NCI-H446 (cell line): ENCODE measurements around the gene ARHGAP9.

ENCODE experiments used
- DNase-seq, 2 experiments: peaks; one replicate each; lab custom pipeline; 2025; lab: John Stamatoyannopoulos, UW

Gene ARHGAP9

GRCh38 chr12:57491393-57492280 lies 12.0 kb upstream of the ARHGAP9 start:
- DNase-seq, result no peak

- DNase-seq, result no peak
Measured at GRCh38 chr12:57490126-57490525, 10.5 kb upstream of the ARHGAP9 start.

- DNase-seq, result no peak
Measured at GRCh38 chr12:57489157-57489641, 9.5 kb upstream of the ARHGAP9 start.

- DNase-seq, result peak in 1 of 2 experiments; percentile 3
Measured at GRCh38 chr12:57488402-57489156, 8.9 kb upstream of the ARHGAP9 start.

- peak; percentile 87 to 96 for DNase-seq
Measured at GRCh38 chr12:57487597-57488401, 8.1 kb upstream of the ARHGAP9 start, which contains the start of gene MARS1. Gene MARS1, plus strand, starts transcription at chr12:57488068. Its CDS starts 23 bp downstream, at chr12:57488091.

- no peak for DNase-seq
Measured at GRCh38 chr12:57487055-57487596, 7.5 kb upstream of the ARHGAP9 start.

- no peak for DNase-seq
Measured at GRCh38 chr12:57485695-57486094, 6.0 kb upstream of the ARHGAP9 start.

GRCh38 chr12:57483466-57483865 lies 3.8 kb upstream of the ARHGAP9 start:
- no peak for DNase-seq

- DNase-seq, result no peak
Measured at GRCh38 chr12:57481671-57482070, 2.0 kb upstream of the ARHGAP9 start.

GRCh38 chr12:57479043-57479375 lies 657 bp downstream of the ARHGAP9 start:
- no peak for DNase-seq

- DNase-seq, result no peak
Measured at GRCh38 chr12:57477710-57478681, 1.7 kb downstream of the ARHGAP9 start.

GRCh38 chr12:57476993-57477709 lies 2.5 kb downstream of the ARHGAP9 start:
- no peak for DNase-seq

GRCh38 chr12:57476162-57476992 lies 3.3 kb downstream of the ARHGAP9 start:
- no peak for DNase-seq

- DNase-seq, result no peak
Measured at GRCh38 chr12:57475271-57476161, 4.2 kb downstream of the ARHGAP9 start.

GRCh38 chr12:57474862-57475261 lies 4.8 kb downstream of the ARHGAP9 start:
- DNase-seq, result no peak

GRCh38 chr12:57474430-57474829 lies 5.2 kb downstream of the ARHGAP9 start:
- no peak for DNase-seq

- DNase-seq, result no peak
Measured at GRCh38 chr12:57473886-57474285, 5.8 kb downstream of the ARHGAP9 start.

GRCh38 chr12:57473392-57473791 lies 6.3 kb downstream of the ARHGAP9 start:
- DNase-seq, result no peak
